Hepatocyte (in vitro differentiated cells): Measurements from ENCODE around the gene ADGRG6.

Experiments used
- EZH2 ChIP-seq: fragments of 200-600 bp; sonication (generic); IDR thresholded peaks from 2 replicates; pipeline ENCODE4 v1.6.1; 2016; ENCODE audit warnings: antibody characterized with exemption, mild to moderate bottlenecking, borderline replicate concordance
- EZH2phosphoT487 ChIP-seq: fragments of 200-600 bp; sonication (generic); IDR thresholded peaks from one replicate; pipeline ENCODE4 v1.6.1; 2018; ENCODE audit warnings: antibody characterized with exemption, mild to moderate bottlenecking, low read depth, moderate library complexity; ENCODE audit not compliant: unreplicated experiment, severe bottlenecking
- TF ChIP-seq, protein P1 (sequence below): fragments of 200-600 bp; sonication (generic); IDR thresholded peaks from 2 replicates; pipeline ENCODE4 v1.5.1; 2016; ENCODE audit warnings: antibody characterized with exemption, mild to moderate bottlenecking; ENCODE audit not compliant: poor library complexity

DNA sequence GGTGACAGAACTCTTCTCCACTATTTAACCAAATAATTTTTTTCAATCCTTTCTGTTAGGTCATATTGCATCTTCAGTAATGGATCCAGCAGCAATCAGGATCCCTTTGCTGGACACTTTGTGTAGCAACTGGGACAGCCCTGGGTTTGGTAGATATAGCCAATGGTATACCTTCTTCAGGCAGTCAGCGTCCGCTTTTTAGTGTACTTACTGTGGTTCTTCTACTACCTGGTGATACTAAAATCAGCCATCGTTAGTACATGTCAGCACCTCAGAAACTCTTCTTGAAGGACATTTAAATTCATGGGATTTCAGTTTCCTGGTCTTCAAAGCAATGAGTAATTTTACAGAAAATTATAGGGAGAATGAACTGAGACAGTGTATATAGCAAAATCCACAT lies 93.5 kb downstream of the ADGRG6 start:
- TF ChIP-seq, protein P1, sequence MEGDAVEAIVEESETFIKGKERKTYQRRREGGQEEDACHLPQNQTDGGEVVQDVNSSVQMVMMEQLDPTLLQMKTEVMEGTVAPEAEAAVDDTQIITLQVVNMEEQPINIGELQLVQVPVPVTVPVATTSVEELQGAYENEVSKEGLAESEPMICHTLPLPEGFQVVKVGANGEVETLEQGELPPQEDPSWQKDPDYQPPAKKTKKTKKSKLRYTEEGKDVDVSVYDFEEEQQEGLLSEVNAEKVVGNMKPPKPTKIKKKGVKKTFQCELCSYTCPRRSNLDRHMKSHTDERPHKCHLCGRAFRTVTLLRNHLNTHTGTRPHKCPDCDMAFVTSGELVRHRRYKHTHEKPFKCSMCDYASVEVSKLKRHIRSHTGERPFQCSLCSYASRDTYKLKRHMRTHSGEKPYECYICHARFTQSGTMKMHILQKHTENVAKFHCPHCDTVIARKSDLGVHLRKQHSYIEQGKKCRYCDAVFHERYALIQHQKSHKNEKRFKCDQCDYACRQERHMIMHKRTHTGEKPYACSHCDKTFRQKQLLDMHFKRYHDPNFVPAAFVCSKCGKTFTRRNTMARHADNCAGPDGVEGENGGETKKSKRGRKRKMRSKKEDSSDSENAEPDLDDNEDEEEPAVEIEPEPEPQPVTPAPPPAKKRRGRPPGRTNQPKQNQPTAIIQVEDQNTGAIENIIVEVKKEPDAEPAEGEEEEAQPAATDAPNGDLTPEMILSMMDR = no peak
- no peak for TF ChIP-seq EZH2
- TF ChIP-seq EZH2phosphoT487 = no peak
